MV-4-11 (cell line): Measurements from ENCODE around the gene GALNT9.

Experiments used
- DNase-seq: peaks from one replicate; lab custom pipeline; 2025; lab: John Stamatoyannopoulos, UW

Gene GALNT9

DNA sequence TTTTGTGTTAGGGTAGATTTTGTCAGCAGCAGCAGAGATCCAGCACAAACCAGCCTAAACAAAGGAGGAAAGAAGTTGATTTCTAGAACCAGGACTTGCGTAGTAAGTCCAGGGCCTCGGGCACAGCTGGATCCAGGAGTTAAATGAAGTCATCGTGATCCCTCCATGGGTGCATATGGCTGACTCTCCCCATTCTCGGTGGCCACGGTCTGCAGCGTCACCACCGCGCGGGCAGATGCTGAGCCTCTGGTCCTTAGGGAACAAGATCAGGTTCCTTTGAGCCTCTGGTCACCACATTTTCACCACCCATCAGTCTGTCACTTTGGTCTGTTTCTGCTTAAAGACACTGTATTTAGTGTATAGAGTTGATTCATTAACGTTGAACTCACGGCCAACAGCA is 14.8 kb upstream of the GALNT9 start:
- no peak for DNase-seq

DNA sequence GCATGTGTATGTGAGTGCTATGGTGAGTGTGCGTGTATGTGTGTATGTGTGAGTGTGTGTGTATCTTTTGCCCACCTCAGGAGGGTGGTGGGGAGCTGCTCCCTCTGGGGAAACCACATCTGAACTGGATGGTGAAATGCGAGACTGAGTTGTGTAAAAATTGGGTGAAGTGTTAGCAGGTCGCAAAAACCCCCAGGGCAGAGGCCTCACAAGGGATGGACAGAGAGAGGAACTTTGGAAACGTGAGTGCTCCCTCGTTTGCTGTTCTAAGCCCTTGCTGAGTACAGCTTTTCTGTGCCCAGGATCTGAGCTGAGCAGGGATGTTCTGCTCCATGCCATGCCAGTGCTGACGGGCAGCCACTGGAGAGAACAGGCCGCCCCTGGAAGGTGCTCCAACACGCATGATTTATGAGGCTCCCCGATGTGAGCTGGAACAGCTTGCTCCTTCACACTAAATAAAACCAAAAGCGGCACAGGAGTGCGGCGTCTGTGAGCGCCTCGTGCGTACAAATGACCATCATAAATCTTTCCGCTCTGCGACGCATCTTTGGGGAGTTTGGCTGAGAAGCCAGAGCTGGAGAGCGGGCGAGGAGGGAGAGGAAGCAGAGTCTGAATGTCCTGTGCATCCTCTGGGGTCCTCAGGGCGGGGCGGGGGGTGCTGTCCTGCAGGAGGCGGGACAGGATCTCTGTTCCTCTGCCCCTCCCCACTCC is 14.1 kb upstream of the GALNT9 start:
- peak; percentile 15 for DNase-seq

DNA sequence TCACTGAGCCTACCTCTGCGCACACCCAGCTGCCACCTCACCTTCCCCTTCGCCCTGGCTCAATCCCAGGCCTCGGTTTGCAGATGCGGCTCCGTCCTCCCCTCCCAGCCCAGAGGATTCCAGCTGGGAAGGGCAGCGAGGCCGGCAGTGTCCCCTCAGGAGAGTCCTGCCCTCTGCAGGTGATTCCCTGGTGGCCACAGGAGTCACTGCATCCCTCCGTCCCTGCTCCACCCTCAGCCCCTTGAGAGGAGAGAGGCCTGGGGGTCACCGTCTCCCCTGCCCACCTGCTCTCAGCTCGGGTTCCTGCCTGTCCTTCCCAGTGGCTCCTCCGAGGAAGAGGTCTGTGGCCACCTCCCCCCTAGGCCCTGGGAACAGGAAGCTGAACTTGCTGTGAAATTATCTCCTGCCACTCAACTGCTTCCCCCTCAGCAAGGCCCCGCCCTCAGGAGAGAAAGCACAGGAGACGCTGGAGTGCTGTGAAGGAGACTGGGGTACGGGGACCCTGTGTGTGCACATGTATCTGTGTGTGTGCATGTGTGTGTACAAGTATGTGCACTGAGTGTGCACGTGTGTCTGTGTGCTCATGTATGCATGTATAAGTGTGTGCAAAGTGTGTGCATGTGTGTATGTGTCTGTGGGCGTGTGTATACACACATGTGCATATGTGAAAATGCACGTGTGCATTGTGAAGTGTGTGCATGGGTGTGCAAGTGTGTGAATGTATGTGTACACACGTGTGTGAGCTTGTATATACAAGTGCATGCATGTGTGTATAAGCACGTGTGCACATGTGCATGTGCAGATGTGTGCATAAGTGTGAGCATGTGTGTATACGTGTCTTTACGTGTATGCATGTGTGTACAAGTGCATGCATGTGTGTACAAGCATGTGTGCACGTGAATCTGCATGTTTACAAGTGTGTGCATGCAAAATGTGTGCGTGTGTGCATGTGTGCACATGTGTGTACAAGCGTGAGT is 13.2 kb upstream of the GALNT9 start:
- peak; percentile 61 for DNase-seq

DNA sequence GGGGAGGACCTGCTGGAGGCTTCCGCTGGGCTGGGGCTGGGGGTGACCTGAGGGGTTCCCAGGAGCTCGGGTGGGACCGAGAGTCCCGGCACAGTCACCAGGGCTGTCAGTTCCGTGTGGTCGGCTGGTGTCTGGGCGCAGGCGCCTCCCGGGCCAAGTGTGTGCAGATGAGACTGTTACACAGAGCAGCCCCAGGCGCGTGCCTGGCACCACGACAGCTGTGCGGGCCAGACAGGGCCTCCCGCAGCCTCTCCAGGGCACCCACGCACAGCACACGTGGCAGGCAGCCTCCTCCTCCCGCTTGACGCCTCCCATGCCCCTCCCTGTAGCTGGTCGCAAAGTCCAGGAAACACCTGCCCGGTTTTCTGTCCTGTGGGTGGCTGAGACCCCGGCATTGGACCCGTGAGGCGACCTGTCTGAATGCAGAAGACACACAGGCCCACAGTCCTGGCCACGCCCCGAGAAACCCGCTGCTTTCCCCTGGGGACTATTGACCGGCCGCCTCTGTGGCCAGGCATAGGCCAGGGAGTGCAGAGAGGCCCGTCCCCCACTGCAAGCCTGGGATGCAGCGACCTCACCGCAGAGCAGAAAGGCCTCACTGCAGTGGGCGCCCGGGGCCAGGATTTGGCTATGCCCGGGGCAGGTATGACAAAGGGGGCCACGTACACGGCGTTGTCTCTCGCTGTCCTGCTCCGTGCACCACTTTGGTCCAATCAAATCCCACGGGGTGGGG is 12.1 kb upstream of the GALNT9 start:
- DNase-seq: no peak

- DNase-seq: no peak
Measured at GRCh38 chr12:132340266-132341035, 11.1 kb upstream of the GALNT9 start.

DNA sequence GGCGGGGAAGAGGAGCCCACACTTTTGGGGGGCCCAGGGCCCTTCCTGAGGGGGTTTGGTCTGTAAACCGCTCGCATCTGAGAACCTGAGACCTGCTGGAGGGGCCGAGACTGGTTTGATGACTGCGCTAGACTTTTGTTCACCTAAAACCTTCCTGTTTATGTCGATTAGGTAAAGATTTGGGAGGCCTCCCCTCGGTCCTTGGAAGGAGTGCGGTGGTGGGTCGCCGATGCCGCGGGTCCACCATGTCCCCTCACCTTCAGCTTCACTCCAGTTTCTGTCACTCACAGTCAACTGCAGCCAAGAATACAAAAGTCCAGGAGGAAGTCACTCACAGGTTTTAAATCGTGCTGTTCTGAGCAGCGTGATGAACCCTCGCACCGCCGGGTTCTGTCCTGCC is 10.5 kb upstream of the GALNT9 start:
- DNase-seq: no peak

GRCh38 chr12:132338781-132339180 is 9.4 kb upstream of the GALNT9 start:
- DNase-seq: no peak

- no peak for DNase-seq
Measured at GRCh38 chr12:132338311-132338710, 8.9 kb upstream of the GALNT9 start.

DNA sequence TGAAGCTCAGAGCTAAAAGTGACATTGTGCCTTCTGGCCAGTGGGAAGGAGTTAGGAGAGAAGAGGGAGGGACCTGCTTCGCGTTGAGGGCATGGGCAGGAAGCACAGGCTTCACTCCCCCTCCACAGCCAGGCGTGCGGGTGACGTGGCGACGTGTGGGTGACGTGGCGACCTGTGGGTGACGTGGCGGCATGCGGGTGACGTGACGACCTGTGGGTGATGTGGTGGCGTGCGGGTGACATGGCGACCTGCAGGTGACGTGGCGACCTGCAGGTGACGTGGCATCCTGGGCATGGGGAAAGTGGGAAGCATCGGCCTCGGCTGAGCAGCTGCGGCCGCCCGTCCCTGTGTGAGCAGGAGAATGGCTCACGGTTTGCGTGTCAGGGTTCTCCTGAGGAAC is 8.2 kb upstream of the GALNT9 start:
- DNase-seq: no peak

DNA sequence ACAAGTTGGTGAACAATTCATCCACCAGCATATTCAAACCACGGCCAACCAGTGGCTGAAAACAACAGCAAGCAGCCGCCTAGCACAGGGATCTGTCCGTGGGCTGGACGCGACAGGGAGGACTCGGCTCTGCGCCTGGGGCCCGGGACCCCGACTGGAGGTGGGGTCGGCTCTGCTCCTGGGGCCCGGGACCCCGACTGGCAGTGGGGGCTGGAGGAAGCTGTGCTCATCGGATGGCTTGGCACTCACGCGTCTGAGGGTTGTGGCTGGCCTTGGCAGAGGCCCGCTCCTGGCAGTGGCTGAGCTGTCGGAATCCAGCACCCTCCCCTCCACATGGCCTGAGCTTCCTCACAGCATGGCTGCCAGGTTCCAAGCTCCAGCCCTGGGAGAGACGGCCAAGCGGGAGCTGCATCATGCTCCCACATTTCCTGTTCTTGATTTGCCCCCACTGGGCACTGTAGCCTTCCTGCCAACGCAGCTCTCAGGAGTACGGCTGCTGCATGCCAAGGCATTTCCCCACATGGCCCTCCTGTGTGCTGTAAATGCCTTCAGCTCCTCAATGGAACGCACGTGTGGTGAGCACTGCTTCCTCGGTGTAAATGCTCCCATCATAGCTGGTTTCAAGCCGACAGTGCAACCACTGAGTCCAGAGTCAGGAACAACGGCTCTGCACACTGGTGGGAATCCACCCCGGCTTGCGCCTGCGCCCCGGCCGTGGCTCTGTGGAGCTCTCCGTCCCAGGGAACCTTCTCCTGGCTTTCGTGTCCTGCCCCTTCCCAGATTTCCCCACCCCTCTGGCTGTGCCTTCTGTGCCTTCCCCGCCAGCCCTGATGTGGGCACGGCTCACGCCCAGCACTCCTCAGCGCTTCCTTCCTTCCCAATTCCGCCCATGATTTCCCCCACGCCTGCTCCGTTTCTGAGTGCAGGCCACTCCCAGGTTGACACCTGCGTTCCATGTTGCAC is 7.3 kb upstream of the GALNT9 start:
- no peak for DNase-seq

GRCh38 chr12:132335179-132335756 is 5.9 kb upstream of the GALNT9 start:
- no peak for DNase-seq

- no peak for DNase-seq
Measured at GRCh38 chr12:132333766-132334165, 4.4 kb upstream of the GALNT9 start.

DNA sequence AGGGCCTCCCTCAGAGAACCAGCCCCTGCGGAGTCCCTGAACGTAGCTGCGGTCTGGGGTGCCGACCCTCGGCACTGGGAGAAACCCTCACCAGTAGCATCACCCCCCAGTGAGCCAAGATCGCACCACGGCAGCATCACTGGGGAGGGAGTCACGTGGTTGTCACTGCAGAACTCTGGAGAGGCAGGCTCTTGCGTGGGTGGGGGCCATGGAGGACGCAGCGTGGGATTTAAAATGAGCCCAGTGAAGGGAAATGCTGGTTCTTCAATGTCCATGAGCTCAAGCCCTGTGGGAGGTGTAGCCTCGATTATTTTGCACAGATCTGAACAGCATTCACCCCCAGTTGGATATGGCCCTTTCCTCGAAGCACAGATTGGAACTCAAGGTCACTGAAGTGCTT is 3.9 kb upstream of the GALNT9 start:
- DNase-seq: no peak

GRCh38 chr12:132330549-132330881 is 1.1 kb upstream of the GALNT9 start:
- DNase-seq: no peak

- DNase-seq: no peak
Measured at GRCh38 chr12:132329720-132330548, 545 bp upstream of the GALNT9 start.

DNA sequence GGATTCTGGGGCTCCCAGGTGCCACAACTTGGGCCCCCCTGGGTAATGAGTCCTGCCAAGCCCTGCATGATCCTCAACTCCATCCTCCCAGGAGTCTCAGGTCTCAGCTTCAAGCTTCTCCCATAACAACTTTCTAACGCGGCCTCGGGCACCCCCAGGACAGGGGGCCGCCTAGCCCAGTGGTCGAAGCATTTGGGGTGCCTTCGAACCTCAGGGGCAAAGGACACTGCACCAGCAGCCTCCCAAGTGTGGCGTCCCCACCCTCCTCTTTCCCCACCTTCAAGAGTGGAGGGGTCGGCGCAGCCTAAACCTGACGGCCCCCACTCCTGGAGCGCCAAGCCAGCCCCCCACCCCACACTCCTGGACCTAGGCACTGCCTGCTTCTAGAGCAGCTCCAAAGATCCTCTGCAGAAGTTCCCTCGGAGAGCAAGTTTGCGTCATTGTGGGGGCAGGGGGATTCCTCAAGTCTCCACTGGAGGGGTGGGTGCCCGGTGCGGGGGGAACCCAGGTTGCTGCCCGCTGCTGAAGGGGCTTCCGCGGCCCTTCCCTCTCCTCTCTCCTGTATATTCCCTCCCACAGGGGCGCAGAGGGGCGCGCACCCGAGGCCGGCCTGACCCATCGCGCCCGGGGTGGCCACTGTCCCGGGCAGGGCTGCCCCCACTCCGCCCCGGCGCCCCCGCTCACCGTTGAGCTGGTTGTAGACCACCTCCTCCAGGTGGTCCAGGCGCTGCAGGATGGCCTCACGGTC is 933 bp downstream of the GALNT9 start:
- DNase-seq: no peak

DNA sequence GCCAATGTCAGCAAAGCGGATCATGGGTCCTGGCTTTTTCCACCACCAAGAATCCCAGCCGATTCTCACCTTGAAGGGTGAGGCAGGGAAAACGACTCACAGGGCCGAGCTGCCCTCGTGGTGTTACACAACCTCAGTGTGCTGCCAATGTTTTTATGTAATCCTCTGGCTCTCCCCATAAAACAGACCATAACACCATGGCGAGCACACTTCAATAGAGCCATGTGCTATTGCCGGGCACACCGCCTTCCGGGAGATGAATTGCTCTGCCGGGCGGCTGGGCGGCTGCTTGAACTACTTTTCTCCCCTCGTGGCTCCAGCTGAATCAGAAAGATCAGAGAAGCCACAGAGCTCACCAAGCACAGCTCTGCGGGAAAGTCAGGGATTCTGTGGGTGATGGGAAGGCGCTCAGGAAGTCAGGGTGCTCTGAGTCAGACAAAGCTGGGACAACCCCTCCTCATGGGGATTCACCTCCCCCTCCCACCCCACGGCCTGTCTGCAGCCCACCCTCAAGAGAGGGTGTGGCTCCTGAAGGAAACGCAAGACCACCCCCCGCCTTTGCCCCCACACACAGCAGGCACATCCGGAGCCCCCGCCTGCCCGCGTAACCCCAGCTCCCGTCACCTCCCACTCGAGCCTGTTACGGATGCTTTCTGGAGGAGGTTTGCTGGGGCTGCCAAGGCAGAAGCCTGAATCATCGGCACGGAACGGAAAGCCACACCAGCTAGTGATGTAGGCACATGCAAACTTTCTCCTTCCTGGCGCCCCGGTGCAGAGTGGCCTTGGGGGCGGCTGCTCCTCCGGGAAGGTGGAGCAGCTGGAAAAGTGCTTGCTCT is 1.8 kb downstream of the GALNT9 start:
- DNase-seq: peak; percentile 53

DNA sequence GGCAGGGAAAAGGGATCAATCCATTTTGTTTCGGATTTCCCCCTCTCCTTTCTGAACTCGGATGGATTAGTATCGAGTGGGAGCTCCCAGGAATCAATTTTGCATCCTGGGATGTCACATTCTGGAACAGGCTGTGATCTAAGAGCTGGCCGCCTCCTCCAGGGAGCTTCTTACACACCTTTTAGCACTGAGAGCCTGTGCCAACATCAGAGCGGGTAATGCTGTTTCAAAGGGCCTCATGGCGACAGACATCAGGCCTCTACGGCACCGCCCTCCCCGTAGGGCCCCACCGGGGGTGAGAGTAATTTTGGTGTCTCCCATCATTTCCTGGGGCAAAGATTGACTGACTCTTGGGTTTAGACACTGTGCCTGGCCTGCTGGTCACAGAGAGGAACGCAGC is 2.7 kb downstream of the GALNT9 start:
- no peak for DNase-seq
